H1 (cell line): Measurements from ENCODE around the gene TCERG1L. TPM values are rescaled to one million over a fixed set of nuclear protein-coding genes. Genes with fewer than 3 reads are reported as not detected.

Experiments
- CTCF ChIA-PET: fragments of 300-600 bp; sonication (Branson Sonifier 250); formaldehyde crosslinking; loops from one replicate; lab custom pipeline; 2021; ENCODE audit not compliant: partially characterized antibody; lab: Charles Lee
- POLR2A ChIA-PET: fragments of 300-600 bp; sonication (Branson Sonifier 250); formaldehyde crosslinking; loops from one replicate; lab custom pipeline; 2021; ENCODE audit warnings: inconsistent platforms; ENCODE audit not compliant: partially characterized antibody; lab: Charles Lee
- DNase-seq, 2 experiments: peaks; one replicate each; pipeline versions ENCODE4 v3.0.0 to v3.0.0-alpha.2; 2010 to 2022; ENCODE audit warnings: low spot score in 2 of 2, low read depth in 1 of 2, mixed read lengths in 1 of 2
- FAIRE-seq: peaks from 2 replicates; lab custom pipeline; 2011; peaks lifted over from hg19 to GRCh38; lab: Jason Lieb, UNC
- H2AFZ ChIP-seq: 2 replicates; pipeline ENCODE4 v1.8.1; 2012; ENCODE audit warnings: low read length, inconsistent platforms
- H2AK5ac ChIP-seq: 2 replicates; pipeline ENCODE4 v1.6.1; 2013; ENCODE audit warnings: low read depth, low read length
- H2BK120ac ChIP-seq: replicated peaks from 2 replicates; pipeline ENCODE3; 2013; ENCODE audit warnings: low read depth, low read length, inconsistent platforms
- H2BK12ac ChIP-seq: 2 replicates; pipeline ENCODE4 v1.6.1; 2013; ENCODE audit warnings: low read depth, low read length
- H2BK15ac ChIP-seq: 2 replicates; pipeline ENCODE4 v1.6.1; 2013; ENCODE audit warnings: low read length
- H2BK20ac ChIP-seq: 2 replicates; pipeline ENCODE4 v1.6.1; 2013; ENCODE audit warnings: low read length
- H2BK5ac ChIP-seq: 2 replicates; pipeline ENCODE4 v1.6.1; 2013; ENCODE audit warnings: low read depth, low read length
- H3K14ac ChIP-seq: 2 replicates; pipeline ENCODE4 v1.6.1; 2013; ENCODE audit warnings: inconsistent platforms; ENCODE audit not compliant: insufficient read length
- H3K18ac ChIP-seq: 2 replicates; pipeline ENCODE4 v1.6.1; 2013; ENCODE audit warnings: low read length; ENCODE audit errors: extremely low read depth
- H3K23ac ChIP-seq: 2 replicates; pipeline ENCODE4 v1.6.1; 2013; ENCODE audit warnings: inconsistent platforms; ENCODE audit not compliant: insufficient read length
- H3K23me2 ChIP-seq: 2 replicates; pipeline ENCODE4 v1.6.1; 2013; ENCODE audit warnings: low read depth, low read length
- H3K27ac ChIP-seq: 2 replicates; pipeline ENCODE4 v1.6.1; 2011; ENCODE audit warnings: low read depth, low read length, inconsistent platforms
- H3K27me3 ChIP-seq, 4 experiments: replicated peaks in 1 of 4; 1 replicate in 1 of 4; 2 replicates in 3 of 4; pipeline versions ENCODE4 v1.6.1 to v1.8.1; 2011 to 2013; ENCODE audit warnings: low read length in 3 of 4, mild to moderate bottlenecking in 3 of 4, inconsistent platforms in 2 of 4, mixed read lengths in 2 of 4, moderate library complexity in 1 of 4; ENCODE audit not compliant: control insufficient read depth in 3 of 4, insufficient read depth in 3 of 4; ENCODE audit errors: extremely low read depth in 1 of 4
- H3K36me3 ChIP-seq, 4 experiments: 2 replicates each; pipeline versions ENCODE4 v1.6.1 to v1.8.1; 2011 to 2013; ENCODE audit warnings: mild to moderate bottlenecking in 4 of 4, low read length in 3 of 4, moderate library complexity in 2 of 4, control low read depth in 1 of 4, inconsistent platforms in 1 of 4; ENCODE audit not compliant: insufficient read depth in 4 of 4, control insufficient read depth in 2 of 4
- H3K4ac ChIP-seq: replicated peaks from 2 replicates; pipeline ENCODE3; 2013; ENCODE audit warnings: low read length, low read depth, mixed read lengths, inconsistent platforms; ENCODE audit not compliant: insufficient read length
- H3K4me1 ChIP-seq, 4 experiments: replicated peaks in 1 of 4; 1 replicate in 1 of 4; 2 replicates in 3 of 4; pipeline versions ENCODE4 v1.6.1 to v1.8.1; 2011 to 2013; ENCODE audit warnings: low read length in 3 of 4, inconsistent platforms in 2 of 4, mixed read lengths in 1 of 4; ENCODE audit not compliant: insufficient read depth in 4 of 4, control insufficient read depth in 3 of 4
- H3K4me2 ChIP-seq, 2 experiments: 2 replicates each; pipeline versions ENCODE4 v1.6.1 to v1.8.1; 2011 to 2013; ENCODE audit warnings: low read depth in 2 of 2, low read length in 2 of 2, control low read depth in 1 of 2, inconsistent platforms in 1 of 2, mild to moderate bottlenecking in 1 of 2; ENCODE audit not compliant: insufficient read depth in 1 of 2
- H3K4me3 ChIP-seq, 4 experiments: fragments of 200-600, 300-600 bp in 1 of 4; sonication (generic), shearing (Covaris generic), sonication (Bioruptor Twin) in 1 of 4; 2 replicates each; pipeline versions ENCODE4 v1.5.1 to v1.8.1; 2011 to 2016; ENCODE audit warnings: low read length in 4 of 4, low read depth in 3 of 4, control low read depth in 2 of 4, inconsistent platforms in 2 of 4, mild to moderate bottlenecking in 2 of 4, mixed read lengths in 1 of 4, moderate library complexity in 1 of 4; ENCODE audit not compliant: insufficient read depth in 2 of 4; ENCODE audit errors: extremely low read depth in 1 of 4
- H3K56ac ChIP-seq: replicated peaks from 2 replicates; pipeline ENCODE3; 2013; ENCODE audit warnings: low read depth, mild to moderate bottlenecking, mixed read lengths, low read length, inconsistent platforms; ENCODE audit not compliant: insufficient read length
- H3K79me1 ChIP-seq: 2 replicates; pipeline ENCODE4 v1.6.1; 2013; ENCODE audit warnings: low read depth, low read length, control low read depth
- H3K79me2 ChIP-seq, 2 experiments: 2 replicates each; pipeline versions ENCODE4 v1.6.1 to v1.8.1; 2012 to 2013; ENCODE audit warnings: low read length in 2 of 2, mild to moderate bottlenecking in 2 of 2, inconsistent platforms in 1 of 2; ENCODE audit not compliant: insufficient read depth in 2 of 2, control insufficient read depth in 1 of 2
- H3K9ac ChIP-seq, 4 experiments: replicated peaks in 1 of 4; 1 replicate in 1 of 4; 2 replicates in 3 of 4; pipeline versions ENCODE4 v1.6.1 to v1.8.1; 2011 to 2013; ENCODE audit warnings: low read depth in 3 of 4, low read length in 3 of 4, control low read depth in 2 of 4, mild to moderate bottlenecking in 2 of 4, moderate library complexity in 2 of 4, inconsistent platforms in 1 of 4; ENCODE audit errors: extremely low read depth in 1 of 4
- H3K9me3 ChIP-seq, 2 experiments: 2 replicates each; pipeline versions ENCODE4 v1.6.1 to v1.8.1; 2012 to 2013; ENCODE audit warnings: mild to moderate bottlenecking in 2 of 2, moderate library complexity in 2 of 2, control low read depth in 1 of 2, inconsistent platforms in 1 of 2, low read depth in 1 of 2, low read length in 1 of 2, mixed read lengths in 1 of 2; ENCODE audit not compliant: insufficient read depth in 2 of 2
- H4K20me1 ChIP-seq, 2 experiments: replicated peaks in 1 of 2; 2 replicates each; pipeline versions ENCODE3 to v1.8.1; 2011 to 2013; ENCODE audit warnings: inconsistent platforms in 2 of 2, low read length in 2 of 2, mild to moderate bottlenecking in 1 of 2; ENCODE audit not compliant: insufficient read depth in 2 of 2, control insufficient read depth in 1 of 2
- H4K5ac ChIP-seq: 2 replicates; pipeline ENCODE4 v1.6.1; 2013; ENCODE audit warnings: low read length, low read depth, mixed read lengths, inconsistent platforms; ENCODE audit not compliant: insufficient read length
- H4K8ac ChIP-seq: 2 replicates; pipeline ENCODE4 v1.8.0; 2013; ENCODE audit warnings: mild to moderate bottlenecking, moderate library complexity, low read length, inconsistent platforms; ENCODE audit not compliant: insufficient read depth; ENCODE audit errors: extremely low read depth
- H4K91ac ChIP-seq: replicated peaks from 2 replicates; pipeline ENCODE3; 2013; ENCODE audit warnings: low read length, mixed read lengths, inconsistent platforms; ENCODE audit not compliant: insufficient read length
- BCL11A ChIP-seq, 2 experiments: IDR thresholded peaks; one replicate each; pipeline ENCODE4 v1.6.1; 2011; ENCODE audit warnings: low read depth in 2 of 2, low read length in 2 of 2, mild to moderate bottlenecking in 2 of 2
- CBX8 ChIP-seq: fragments of 300-800, 300-1000 bp; sonication (generic); IDR thresholded peaks from 2 replicates; pipeline ENCODE4 v1.7.1; 2016; ENCODE audit warnings: low read depth, low read length, borderline replicate concordance
- CREB1 ChIP-seq: IDR thresholded peaks from 2 replicates; pipeline ENCODE4 v1.6.1; 2012; ENCODE audit warnings: inconsistent platforms
- EGR1 ChIP-seq: IDR thresholded peaks from 2 replicates; pipeline ENCODE4 v1.6.1; 2011; ENCODE audit warnings: low read depth, low read length, borderline replicate concordance
- FOSL1 ChIP-seq: IDR thresholded peaks from 2 replicates; pipeline ENCODE4 v1.6.1; 2011; ENCODE audit warnings: mild to moderate bottlenecking, low read depth, low read length, moderate library complexity; ENCODE audit not compliant: insufficient read depth
- HDAC2 ChIP-seq, 2 experiments: fragments of 300-600 bp in 1 of 2; sonication (generic) in 1 of 2; IDR thresholded peaks; 2 replicates each; pipeline ENCODE4 v1.6.1; 2011 to 2012; ENCODE audit warnings: low read depth in 2 of 2, low read length in 2 of 2, mild to moderate bottlenecking in 2 of 2, moderate library complexity in 2 of 2, borderline replicate concordance in 1 of 2, inconsistent platforms in 1 of 2
- JUN ChIP-seq: IDR thresholded peaks from 2 replicates; pipeline ENCODE4 v1.6.1; 2011; ENCODE audit warnings: low read depth, mild to moderate bottlenecking, improper control_type of control experiment, low read length
- JUND ChIP-seq: IDR thresholded peaks from 2 replicates; pipeline ENCODE4 v1.6.1; 2011; ENCODE audit warnings: mild to moderate bottlenecking, improper control_type of control experiment, low read length
- MAFK ChIP-seq: IDR thresholded peaks from 2 replicates; pipeline ENCODE4 v1.6.1; 2012; ENCODE audit warnings: low read depth, mild to moderate bottlenecking, improper control_type of control experiment, low read length
- NRF1 ChIP-seq: IDR thresholded peaks from 2 replicates; pipeline ENCODE4 v1.6.1; 2011; ENCODE audit warnings: mild to moderate bottlenecking, low read depth, low read length, improper control_type of control experiment
- POLR2A ChIP-seq, 2 experiments: IDR thresholded peaks; 1 replicate in 1 of 2; 2 replicates in 1 of 2; pipeline ENCODE4 v1.6.1; 2011; ENCODE audit warnings: low read depth in 2 of 2, low read length in 2 of 2, mild to moderate bottlenecking in 2 of 2; ENCODE audit errors: control extremely low read depth in 1 of 2
- SUZ12 ChIP-seq: fragments of 200-600 bp; sonication (generic); IDR thresholded peaks from 2 replicates; pipeline ENCODE4 v1.6.1; 2012; ENCODE audit warnings: mild to moderate bottlenecking, inconsistent platforms, low read length, moderate library complexity, mixed read lengths
- TAF1 ChIP-seq: IDR thresholded peaks from 2 replicates; pipeline ENCODE4 v1.6.1; 2011; ENCODE audit warnings: mild to moderate bottlenecking, low read depth, low read length
- WGBS, 2 experiments: shearing (Covaris generic) in 1 of 2; methylation state at CpG; one replicate each; pipeline versions ENCODE4 v1.1.6 to v1.1.7; 2013 to 2015; ENCODE audit warnings: low lambda C conversion rate in 2 of 2, mixed read lengths in 2 of 2, inconsistent platforms in 1 of 2, low coverage in 1 of 2, missing lambda C conversion rate in 1 of 2; ENCODE audit not compliant: insufficient replicate concordance in 2 of 2, insufficient coverage in 1 of 2, insufficient read length in 1 of 2; ENCODE audit errors: extremely low coverage in 1 of 2, missing lambda C conversion rate in 1 of 2; 5-methylcytosine and 5-hydroxymethylcytosine counted together
- polyA plus RNA-seq, 7 experiments: library from polyadenylated mRNA; depleted of rRNA in 3 of 7; stranded (reverse) in 5 of 7; unstranded in 2 of 7; fragments of >200 nt in 5 of 7; fragments of 200-250 nt in 2 of 7; gene quantifications; 1 replicate in 5 of 7; 2 replicates in 1 of 7; 4 replicates in 1 of 7; pipeline versions ENCODE4 v1.2.1 to v1.2.3, GENCODE V29; 2011 to 2013; ENCODE audit warnings: missing spikeins in 2 of 7, mixed read lengths in 2 of 7
- total RNA-seq: library from RNA; stranded (reverse); fragmentation: NEBNext Ultra II Directional; extraction: Animal tissue kit (Norgen Biotek cat#: 25700); gene quantifications from 2 replicates; pipeline ENCODE4 v1.2.1, GENCODE V29; 2021
- TF ChIP-seq, protein P1 (sequence below): IDR thresholded peaks from 2 replicates; pipeline ENCODE4 v1.6.1; 2012; ENCODE audit warnings: inconsistent platforms
- TF ChIP-seq, protein P2 (sequence below): IDR thresholded peaks from 2 replicates; pipeline ENCODE4 v1.6.1; 2012; ENCODE audit warnings: inconsistent platforms

TCERG1L gene
- total and polyA plus RNA-seq, 2 of the 8 experiments (the other 6 are each of a cell fraction or from before 2014, with no cell fraction given), result 3.9 to 6.9 TPM

- no peak overlapping the region for H4K91ac ChIP-seq
- H2AFZ ChIP-seq, result no peak overlapping the region
- no peak overlapping the region for H2BK15ac ChIP-seq
- H3K18ac ChIP-seq, result no peak overlapping the region
- no peaks in the 10 kb centered on the region for H3K23me2 ChIP-seq
- no peak overlapping the region for H3K9ac ChIP-seq
- no peaks in the 10 kb centered on the region for H4K20me1 ChIP-seq
- H3K4me3 ChIP-seq, result no peak overlapping the region
- ChIA-PET POLR2A (no interaction called here), CTCF (interaction anchor here (2.3 kb wide), 1 partner anchor 9 kb away, joined by 8 read pairs; no protein-coding TSS in a partner anchor)
- no peak overlapping the region for H3K14ac ChIP-seq
- H4K8ac ChIP-seq, result no peak overlapping the region
- no peaks in the 10 kb centered on the region for H3K79me1 ChIP-seq
- no peak overlapping the region for H3K4me2 ChIP-seq
- no peaks in the 10 kb centered on the region for H3K36me3 ChIP-seq
- no peak overlapping the region for H2AK5ac ChIP-seq
- peaks cover 0 to 11% (median 4%) of the 10 kb centered on the region in 4 experiments; a peak in 4 of 7 replicates for H3K4me1 ChIP-seq
- H2BK5ac ChIP-seq, result no peak overlapping the region
- H2BK20ac ChIP-seq, result no peak overlapping the region
- FAIRE-seq, result no peak
- no peak for DNase-seq
- no peak overlapping the region for H2BK120ac ChIP-seq
- no peak overlapping the region for H3K23ac ChIP-seq
- WGBS, 2 experiments, result 88% methylated on average over 11 of the region's 21 CpGs; no CpG with 5 or more reads in 1 of the 2 experiments
- H3K79me2 ChIP-seq, result no peaks in the 10 kb centered on the region
- H3K9me3 ChIP-seq, result no peaks in the 10 kb centered on the region; a peak in 1 of 4 replicates
- no peak overlapping the region for H3K56ac ChIP-seq
- no peak overlapping the region for H4K5ac ChIP-seq
- no peaks in the 10 kb centered on the region for H3K27me3 ChIP-seq
- no peak overlapping the region for H2BK12ac ChIP-seq
- H3K27ac ChIP-seq, result no peak overlapping the region
- no peak overlapping the region for H3K4ac ChIP-seq
- TF ChIP-seq SUZ12, result no peak
- TF ChIP-seq, protein P1, sequence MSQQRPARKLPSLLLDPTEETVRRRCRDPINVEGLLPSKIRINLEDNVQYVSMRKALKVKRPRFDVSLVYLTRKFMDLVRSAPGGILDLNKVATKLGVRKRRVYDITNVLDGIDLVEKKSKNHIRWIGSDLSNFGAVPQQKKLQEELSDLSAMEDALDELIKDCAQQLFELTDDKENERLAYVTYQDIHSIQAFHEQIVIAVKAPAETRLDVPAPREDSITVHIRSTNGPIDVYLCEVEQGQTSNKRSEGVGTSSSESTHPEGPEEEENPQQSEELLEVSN, result no peak
- TF ChIP-seq FOSL1, result no peak
- no peak for TF ChIP-seq JUN
- no peak for TF ChIP-seq CREB1
- no peak for TF ChIP-seq POLR2A (IDR thresholded peaks at IDR 0.05; ENCODE audit: control extremely low read depth in 1 of 2, low read depth in 2 of 2, low read length in 2 of 2)
- TF ChIP-seq, protein P2, sequence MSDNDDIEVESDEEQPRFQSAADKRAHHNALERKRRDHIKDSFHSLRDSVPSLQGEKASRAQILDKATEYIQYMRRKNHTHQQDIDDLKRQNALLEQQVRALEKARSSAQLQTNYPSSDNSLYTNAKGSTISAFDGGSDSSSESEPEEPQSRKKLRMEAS, result no peak
- TF ChIP-seq NRF1, result no peak
- no peak for TF ChIP-seq HDAC2 (IDR thresholded peaks at IDR 0.05; ENCODE audit: borderline replicate concordance in 1 of 2, low read depth in 2 of 2, low read length in 2 of 2)
- TF ChIP-seq TAF1, result no peak
- TF ChIP-seq JUND, result no peak
- TF ChIP-seq MAFK, result no peak
- TF ChIP-seq CBX8, result no peak
- no peak for TF ChIP-seq BCL11A (IDR thresholded peaks at IDR 0.05; ENCODE audit: low read depth in 2 of 2, low read length in 2 of 2)
- TF ChIP-seq EGR1, result no peak
Observed at GRCh38 chr10:131092876-131093275, 218.6 kb downstream of the TCERG1L start.
